Activated T-helper 1 cell treated with Interleukin-2 at 50 U/mL for 16 hours (primary cell): Measurements from ENCODE around the gene C1QTNF6.
"Not testable (repeated sequence)": the region's sequence is repeated elsewhere in the genome, so short reads cannot be mapped to it uniquely, and the experiment has no call there.

Experiments
- DNase-seq: peaks from one replicate; pipeline ENCODE4 v3.0.0-alpha.2; 2020; ENCODE audit warnings: low read depth

Gene C1QTNF6

DNA sequence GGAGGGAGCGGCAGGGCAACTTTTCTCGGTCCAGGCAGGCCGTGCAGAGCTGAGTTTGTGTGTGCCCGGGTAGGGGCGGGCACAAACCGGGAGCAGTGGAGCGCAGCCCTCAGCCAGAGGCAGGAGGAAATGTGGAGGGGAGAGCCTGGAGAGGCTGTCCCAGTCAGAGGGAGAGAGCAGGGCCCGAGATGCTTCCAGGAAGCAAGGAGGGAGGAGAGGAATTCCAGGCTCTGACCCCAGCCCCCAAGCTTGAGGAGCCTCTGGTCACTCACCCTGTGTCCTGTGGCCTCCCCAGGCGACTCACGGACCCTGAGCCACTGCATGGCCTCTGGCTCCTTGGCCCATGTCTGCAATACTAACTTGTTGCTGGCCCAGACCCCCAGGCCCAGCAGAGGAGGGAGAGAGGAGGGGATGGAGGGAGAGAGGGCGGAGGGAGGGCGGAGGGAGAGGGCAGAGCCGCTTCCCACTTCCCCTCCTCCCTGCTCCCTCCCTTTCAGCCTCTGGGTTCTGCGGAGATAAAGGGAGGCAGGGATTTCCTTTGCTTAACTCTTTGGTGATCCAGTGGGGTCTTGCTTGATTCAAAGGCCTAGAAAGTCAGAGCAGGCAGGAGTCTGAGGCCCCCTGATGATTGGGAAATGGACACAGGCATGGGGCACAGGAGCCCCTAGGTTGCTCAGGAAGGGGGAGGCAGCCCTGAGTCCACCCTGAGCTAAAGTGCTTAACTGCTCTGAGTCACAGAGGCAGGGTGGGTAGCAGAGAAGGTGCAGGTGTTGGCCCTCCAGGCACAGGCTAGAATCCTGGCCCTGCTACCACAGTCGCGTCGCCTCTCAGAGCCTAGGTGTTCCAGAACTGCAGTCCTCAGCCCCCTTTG is at the start of gene C1QTNF6:
C1QTNF6 (minus strand) TSS at position 357 of the 871 bp plus-strand sequence; CDS start at position 323, 34 bp downstream.
- no peak for DNase-seq

DNA sequence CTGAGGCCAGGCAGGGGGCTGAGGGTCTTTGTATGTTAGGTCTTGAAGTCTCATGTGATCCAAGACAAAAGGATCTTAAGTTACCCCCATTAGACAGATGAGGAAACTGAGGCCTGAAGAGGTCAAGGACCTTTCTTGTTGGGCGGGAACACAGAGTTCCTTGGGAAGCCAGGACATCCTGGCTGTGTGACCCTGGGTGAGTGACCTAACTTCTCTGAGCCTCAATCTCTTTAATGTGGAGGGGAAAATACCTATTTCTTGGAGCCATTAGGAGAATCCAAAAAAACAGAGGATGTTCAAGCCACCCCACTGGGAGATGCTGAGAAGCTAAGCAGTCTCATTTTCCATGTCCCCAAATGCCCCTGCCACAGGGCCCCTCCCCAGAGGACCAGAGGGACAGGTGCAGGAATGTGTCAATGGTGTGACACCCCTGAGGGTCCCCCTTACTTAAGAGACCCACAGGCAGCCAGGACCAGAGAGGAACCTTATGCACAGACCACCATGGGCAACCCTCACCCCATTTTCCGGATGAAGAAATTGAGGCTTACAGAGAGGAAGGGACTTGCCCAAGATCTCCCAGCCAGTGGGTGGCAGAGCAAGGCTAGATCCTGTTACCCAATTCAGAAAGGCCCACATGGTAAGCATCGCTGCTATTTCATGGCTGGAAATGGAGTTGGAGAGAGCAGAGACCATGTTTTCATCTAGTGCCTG is 48.0 kb upstream of the C1QTNF6 start:
- DNase-seq, result no peak

DNA sequence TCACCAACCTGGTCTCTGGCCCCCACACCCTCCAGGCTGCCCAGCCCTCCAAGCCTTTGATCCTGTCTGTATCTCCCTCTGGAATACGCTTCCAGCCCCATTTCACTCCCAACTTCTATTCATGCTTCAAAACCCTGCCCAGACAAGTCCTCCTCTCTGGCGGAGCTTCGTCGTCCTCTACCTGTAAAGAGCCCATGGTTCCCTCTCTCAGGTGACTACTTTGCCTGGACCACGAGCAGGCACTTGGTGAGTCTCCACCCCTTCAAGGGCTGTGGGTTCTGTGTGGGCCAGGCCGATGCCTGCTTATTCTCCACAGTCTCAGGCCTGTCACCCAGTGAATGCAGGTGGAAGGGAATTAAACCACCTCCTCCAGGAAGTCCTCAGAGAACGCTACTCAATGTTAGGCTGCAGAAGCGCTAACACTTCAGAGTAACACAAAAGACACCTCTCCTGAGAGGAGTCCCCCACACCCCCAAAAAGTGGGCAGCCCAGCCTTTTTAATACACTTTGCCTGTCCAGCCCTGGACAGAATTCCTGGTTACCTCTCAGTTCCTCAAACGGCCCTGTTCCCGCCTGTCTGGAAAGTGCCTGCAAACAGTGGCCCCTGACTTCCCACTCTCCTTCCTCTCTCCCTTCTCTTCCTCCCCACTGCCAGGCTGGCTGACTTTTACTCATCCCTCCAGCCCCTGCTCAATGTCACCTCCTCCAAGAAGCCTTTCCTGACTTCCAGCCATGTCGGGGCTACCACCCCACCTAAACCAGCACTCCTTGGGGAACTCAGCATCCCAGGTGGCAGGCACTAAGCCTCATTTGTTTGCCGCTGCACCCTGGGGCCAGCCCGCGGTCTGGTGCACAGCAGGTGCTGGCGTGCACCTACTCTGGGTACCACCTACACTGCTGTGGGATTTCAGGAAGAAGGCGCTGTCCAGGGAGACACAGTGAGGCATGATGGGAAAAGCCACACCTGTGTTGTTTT is 47.0 kb upstream of the C1QTNF6 start:
- no peak for DNase-seq

DNA sequence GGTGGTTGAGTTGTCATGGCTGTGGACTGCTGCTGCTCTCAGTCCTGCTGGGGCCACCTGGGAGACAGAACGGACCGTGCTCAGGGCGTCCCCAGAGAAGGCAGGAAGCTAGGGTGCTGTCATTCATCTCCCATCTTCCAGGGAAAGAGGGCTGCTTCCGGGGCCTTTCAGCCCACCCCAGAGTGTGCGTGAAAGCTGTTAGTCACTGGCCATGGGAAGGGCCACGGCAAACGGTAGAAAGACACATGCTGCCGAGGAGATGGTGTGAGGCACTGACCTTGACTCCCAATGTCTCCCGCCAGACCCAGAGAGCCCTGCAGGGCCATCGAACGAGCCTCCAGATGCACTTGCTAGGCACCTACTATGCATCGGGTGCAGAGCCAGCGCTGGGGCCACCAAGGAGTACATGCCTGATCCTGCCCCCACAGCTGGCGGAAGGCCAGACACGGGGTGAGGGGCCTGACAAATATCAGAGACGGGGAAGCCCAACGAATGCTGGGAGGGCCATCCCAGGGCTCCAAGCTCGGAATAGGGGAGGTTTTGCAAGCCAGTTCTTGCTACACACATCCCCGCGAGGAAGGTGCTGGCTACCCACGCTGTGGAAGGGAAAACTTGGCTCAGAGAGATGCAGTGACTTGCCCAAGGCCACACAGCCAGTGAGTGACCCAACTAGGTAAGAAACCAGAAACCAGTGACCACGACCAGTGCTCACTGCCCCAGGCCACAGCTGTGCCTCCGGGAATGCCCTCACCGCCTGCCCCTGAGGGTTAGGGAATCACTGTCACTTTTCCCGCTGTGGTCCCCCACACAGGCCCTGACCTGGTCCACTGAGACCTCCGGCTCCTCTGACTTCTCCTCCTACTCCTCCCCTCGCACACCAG is 45.9 kb upstream of the C1QTNF6 start:
- no peak for DNase-seq

DNA sequence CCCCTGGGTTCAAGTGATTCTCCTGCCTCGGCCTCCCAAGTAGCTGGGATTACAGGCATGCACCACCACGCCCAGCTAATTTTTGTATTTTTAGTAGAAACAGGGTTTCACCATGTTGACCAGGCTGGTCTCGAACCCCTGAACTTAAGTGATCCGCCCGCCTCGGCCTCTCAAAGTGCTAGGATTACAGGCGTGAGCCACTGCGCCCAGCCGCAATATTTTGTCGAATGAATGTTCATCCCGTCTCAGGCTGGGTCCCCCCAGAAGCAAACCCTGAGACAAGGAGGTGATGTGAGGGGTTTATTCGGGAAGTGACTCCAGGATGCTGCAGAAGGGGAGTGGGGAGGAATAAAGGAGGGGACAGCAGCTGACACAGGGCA is 45.3 kb upstream of the C1QTNF6 start:
- not testable (repeated sequence) for DNase-seq

DNA sequence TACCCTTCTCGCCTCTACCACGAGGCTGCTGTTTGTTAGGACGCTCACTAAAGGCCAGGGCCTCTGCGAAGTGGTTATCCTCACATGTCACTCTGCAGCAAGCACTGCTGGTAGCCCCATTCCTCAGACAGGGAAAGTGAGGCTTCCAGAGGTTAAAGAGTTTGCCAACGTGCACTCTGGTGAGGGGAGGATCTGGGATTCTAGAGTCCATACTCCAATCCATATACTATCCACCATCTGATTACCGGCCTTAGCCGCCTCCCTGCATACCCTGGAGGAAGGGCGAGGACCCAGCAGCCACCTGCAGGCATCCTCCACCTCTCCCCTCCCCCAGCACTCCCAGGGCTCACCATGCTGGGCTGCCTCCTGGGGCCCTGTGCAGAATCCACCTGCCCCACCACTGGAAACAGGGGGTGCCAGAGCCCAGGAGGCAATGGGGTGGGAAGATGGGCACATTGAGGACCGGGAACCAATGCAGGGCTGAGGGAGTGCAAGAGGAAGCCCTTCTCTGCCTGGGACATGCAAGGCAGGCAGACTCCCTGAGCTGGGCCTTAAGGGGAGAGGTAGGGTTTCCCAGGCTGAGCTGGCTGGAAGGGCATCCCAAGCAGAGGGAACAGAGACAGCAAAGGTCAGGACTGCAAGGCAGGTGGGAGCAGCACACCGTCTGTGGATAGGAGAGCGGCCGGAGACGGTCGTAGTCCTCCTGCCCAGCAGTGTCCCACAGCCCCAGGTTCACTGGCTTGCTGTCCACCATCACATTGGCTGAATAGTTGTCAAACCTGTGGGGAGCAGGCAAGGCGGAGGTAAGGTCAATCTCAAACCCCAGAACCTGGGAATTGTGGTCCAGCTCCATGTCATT is 44.3 kb upstream of the C1QTNF6 start:
- DNase-seq, result no peak

DNA sequence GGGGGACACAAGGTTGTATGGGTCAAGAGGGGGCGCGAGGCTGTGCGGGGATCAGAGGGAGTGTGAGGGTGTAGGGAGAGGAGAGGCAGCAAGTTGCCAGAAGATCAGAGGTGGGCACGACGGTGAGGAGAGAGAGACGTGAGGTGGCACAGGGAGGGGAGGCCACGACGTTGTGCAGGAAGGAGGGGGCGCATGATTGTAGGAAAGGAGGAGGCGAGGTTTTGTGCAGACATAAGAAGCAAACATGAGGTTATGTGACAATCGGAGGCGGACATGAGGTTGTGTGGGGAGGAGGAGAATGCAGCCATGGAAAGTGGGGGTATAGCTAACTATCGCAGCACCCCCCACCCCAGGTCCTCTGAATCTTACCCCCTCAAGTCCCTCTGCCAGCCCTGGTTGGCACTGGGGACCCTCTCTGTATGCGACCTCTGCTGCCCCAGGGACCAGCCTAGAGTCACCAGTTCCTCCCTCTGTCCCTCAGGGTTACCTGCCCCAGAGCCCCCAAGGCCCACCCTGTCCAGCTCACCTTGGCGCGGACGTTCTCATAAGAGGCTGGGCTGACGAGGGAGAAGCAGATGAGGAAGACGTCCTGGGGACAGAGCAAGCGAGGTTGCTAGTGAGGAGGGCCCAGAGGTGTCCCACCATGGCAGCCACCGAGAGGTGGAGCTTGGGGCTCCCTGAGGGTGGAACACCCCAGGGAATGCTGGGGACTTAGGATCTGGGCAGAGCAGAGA is 43.5 kb upstream of the C1QTNF6 start:
- no peak for DNase-seq

DNA sequence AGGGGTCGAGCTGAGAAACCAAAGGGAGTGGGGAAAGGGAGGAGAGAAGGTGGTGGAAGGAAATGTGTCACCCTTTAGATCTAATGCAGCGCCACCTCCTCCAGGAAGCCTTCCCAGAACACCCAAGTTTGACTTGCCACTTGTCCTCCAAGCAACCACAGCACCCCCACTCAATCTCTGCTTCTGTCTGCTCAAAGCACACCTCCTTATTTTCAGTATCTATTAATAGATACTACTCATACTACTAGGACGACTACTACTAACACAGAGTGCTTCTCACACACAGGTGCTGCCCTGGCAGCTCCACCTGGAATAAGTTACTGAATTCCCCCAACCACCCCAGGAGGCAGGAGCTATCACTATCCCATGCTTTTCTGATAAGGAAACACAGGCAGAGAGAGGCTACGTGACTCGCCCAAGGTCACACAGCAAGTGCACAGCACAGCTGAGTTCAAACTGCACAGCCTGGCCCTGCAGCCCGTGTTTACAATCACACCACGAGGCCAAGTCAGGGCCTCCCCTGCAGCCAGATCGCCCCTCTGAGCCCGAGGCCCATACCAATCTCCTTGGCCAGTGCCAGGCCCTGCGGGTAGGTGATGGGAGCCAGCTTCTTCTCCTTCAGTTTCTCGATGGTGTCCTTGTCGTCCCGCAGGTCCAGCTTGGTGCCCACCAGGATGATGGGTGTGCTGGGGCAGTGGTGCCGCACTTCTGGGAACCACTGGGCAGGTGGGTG is 42.8 kb upstream of the C1QTNF6 start:
- no peak for DNase-seq

DNA sequence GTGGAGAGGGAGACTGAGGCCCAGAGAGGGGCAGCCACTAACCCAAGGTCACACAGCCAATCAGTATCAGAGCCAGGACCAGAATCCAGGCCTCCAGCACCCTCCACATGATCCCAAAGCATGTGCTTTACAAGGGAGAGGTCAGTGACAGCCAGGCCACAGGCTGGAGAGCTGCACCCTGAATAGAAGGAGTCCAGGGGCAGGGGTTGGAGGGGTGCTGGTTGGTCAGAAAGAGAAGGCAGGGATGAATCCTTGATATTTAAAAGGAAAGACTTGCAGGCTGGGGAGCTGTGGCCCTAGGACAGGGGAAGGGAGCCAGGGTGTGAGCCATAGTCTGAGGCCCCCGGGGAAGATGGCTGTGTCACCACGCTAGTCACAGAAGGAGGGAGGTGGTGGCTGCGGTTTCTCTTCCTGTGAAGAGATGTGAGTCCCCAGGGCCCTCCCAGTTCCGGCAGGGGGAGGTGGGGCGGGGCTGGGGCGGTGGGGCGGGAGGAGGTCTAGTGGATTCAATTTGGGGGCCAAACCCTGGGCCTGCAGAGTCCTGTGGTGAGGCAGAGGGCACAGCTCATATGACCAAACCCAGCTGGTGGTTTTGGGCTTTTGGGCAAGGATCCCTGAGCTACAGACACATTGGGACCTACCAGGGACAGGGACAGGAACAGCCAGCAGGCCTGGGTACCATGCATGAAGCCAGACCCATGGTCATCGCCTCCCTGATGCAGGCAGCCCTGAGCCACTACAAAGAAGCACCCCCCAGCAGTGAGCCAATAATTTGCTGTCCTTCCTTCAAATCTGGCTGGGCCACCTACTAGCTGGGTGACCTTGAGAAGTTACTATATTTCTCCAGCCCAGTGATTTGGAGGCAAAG is 42.0 kb upstream of the C1QTNF6 start:
- DNase-seq, result peak; percentile 87

DNA sequence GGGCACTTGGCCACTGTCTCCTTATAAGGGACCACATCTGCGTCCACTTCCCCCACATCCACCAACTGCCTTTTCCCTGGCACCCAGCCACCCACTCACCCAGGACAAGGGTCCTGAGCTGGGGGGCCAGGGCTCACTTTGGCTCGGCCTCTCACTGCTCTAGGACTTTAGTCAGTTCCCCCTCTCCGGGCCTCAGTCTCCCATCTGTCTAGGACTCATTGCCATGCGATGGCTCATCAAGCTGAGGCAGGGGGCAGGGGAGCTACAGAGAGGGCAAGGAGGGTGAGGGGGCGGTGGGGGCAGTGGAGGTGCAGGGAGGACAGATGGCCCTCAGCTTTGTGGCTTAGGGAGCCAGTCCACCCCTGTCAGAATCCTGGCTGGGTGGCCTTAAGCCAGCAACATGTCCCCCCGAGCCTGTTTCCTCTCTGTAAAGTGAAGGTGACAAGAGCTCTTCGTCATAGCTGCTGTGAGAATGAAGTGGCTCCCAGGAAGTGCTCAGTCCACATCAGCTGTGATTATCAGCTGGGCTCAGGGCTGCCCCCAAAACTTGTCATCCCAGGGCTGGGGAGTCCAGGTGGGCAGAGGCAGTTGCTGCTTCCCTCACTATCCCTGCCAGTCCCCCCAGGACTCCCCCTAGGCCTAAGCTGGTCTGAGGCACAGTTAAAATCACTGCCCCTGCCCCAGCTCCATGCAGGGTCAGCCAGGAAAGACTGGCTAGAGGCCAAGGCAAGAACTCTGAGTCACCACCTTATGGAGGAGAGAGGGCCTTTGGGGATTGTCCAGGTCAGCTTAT is 41.2 kb upstream of the C1QTNF6 start:
- no peak for DNase-seq

DNA sequence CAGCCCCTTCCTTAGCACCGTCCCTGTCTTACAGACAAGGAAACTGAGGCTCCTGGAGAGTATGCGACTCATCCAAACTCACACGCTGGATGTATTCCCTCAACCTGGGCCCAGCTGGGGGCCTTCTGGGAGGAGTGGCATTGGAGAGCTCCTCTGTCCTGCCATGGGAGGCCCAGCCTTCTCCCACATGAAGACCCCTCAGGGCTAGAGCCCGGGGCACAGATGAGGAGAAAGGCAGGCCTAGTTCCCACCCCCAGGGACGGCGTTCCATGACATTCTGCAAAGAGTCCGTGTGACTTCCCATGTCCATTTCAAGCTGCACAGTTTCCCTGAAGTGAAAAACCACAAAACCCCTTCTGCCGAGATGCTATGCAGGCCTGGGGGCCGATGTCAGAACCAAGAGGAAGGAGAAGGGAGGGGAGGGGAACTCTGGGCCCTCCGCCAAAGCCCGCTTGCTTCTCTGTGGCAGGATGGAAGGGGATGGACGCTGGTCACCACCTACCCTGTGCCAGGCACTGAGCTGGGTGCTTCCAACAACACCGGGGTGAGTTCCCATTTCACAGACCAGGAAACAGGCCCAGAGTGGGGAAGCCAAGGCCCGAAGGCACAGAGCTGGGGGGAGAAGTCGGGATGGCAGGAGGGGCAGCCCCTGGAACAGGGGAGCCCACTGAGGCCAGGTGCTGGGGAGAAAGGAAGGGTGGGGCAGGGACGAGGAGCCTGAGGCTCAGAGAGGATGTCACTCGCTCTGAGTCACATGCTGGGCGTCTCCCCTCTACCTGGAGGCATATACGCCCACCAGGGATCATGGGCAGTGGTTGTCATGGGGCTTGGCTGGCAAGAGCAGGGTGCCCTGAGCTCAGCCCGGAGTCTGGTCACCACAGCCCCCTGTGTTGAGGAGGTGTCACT is 40.3 kb upstream of the C1QTNF6 start:
- no peak for DNase-seq

DNA sequence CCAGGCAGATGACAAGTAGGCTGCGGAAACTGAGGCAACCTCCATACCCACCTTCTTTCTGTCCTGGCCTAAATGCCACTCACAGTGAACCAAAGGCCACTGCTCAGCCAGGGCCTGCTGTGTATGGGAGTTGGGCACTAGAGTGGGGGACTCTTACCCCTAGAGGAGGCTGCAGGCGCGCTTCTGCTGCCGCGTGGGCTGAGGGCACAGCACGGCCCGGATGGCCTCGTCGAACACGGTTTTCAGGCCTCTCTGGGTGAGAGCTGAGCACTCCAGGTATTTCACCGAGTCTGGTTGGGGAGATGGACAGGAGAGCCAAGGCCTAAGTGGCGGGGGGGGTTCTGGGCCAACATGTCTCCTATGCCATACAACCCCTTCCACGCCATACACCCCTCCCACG is 38.5 kb upstream of the C1QTNF6 start:
- DNase-seq, result no peak

DNA sequence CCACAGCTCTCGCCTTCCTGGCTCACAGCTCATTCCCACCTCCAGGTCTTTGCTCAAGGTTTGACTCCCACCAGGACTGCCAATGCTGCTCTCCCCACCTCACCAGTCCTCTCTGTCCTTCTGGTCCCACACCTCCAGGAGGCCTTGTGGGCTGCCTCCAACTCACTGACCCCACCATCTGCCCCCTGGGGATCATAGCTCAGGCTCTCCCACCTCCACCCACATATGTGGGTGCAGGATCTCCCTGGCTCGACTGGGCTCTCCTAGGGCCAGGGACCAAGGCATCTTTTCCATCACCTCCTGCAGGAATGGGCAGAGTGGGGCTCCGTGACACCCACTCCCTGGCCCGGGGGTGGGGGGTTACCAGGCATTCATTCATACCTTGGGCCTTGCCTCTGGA is 38.0 kb upstream of the C1QTNF6 start:
- no peak for DNase-seq

DNA sequence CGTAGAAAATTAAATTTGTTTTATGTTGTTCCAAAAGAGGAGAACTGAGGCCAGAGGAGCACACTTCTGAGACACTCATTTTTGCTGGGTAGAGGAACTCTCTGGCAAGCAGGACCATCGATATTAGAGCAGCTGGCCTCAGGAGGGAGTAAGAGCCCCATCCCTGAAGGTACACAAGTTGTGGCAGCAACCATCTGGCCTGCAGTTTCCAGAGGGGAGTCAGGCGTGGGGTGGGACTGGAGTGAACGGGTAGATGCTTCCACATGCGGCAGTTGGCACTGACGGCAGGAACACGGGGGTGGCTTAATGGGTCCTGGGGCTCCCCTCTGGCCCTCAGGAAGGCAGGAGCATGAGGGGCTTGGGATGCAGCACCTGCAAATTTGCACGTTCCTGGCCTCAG is 37.4 kb upstream of the C1QTNF6 start:
- no peak for DNase-seq

DNA sequence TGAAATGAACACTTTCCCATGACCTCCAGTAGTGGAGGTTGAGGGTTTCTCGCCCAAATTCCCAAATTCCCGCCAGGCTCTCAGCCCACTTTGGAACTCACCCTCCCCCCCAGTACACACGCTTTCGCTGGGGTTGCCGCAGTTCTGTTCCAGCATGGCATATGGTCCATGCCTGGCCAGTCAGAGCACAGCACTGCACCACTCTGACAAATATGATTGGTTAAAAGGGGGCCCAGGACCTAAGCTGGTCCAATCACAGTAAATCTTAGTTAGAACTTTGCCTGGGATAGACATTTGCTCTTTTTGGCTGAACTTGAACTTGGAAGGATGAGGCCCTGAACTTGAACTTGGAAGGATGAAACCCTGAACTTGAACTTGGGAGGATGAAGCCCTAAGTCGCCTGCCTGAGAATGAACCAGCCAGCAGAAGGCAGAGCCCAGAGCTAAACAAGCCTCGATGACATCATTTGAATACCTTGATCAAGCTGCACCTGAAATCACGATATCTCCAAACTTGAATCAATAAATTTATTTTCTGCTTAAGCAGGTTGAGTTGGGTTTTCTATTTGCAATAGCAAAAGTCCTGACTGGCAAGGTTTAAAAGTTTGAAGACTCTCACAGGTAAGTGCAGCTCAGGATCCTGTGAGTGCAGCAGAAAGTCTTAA is 36.8 kb upstream of the C1QTNF6 start:
- DNase-seq, result no peak
